Kidney epithelial cell (primary cell): ENCODE results near the gene SLC37A2. TPM values are rescaled to one million over a fixed set of nuclear protein-coding genes. Genes with fewer than 3 reads are reported as not detected.
A peak's percentile ranks its signal among the peaks of the same experiment; 100 is the strongest.

Experiments used
- DNase-seq: peaks from one replicate; pipeline ENCODE4 v3.0.0-alpha.2; 2010; ENCODE audit warnings: low read depth
- H3K27me3 ChIP-seq: 2 replicates; pipeline ENCODE4 v1.6.0; 2011; ENCODE audit warnings: low read length; ENCODE audit not compliant: control insufficient read depth, insufficient read depth
- H3K36me3 ChIP-seq: 2 replicates; pipeline ENCODE4 v1.5.1; 2011; ENCODE audit warnings: low read length; ENCODE audit not compliant: control insufficient read depth, insufficient read depth
- H3K4me3 ChIP-seq: 2 replicates; pipeline ENCODE4 v1.5.1; 2011; ENCODE audit warnings: low read depth, mild to moderate bottlenecking, control low read depth, low read length
- total RNA-seq: library from RNA; depleted of rRNA; stranded (reverse); fragments of >200 nt; gene quantifications from 2 replicates; pipeline ENCODE4 v1.2.3, GENCODE V29; 2015
- TF ChIP-seq, protein P1 (sequence below): IDR thresholded peaks from 2 replicates; pipeline ENCODE4 v1.5.1; 2011; ENCODE audit warnings: mild to moderate bottlenecking, moderate library complexity, low read length, control low read depth, inconsistent platforms; ENCODE audit not compliant: insufficient read depth, poor library complexity, severe bottlenecking

SLC37A2 gene
- total RNA-seq, 1 donor from 2014 or later, result 1.8 TPM

DNA sequence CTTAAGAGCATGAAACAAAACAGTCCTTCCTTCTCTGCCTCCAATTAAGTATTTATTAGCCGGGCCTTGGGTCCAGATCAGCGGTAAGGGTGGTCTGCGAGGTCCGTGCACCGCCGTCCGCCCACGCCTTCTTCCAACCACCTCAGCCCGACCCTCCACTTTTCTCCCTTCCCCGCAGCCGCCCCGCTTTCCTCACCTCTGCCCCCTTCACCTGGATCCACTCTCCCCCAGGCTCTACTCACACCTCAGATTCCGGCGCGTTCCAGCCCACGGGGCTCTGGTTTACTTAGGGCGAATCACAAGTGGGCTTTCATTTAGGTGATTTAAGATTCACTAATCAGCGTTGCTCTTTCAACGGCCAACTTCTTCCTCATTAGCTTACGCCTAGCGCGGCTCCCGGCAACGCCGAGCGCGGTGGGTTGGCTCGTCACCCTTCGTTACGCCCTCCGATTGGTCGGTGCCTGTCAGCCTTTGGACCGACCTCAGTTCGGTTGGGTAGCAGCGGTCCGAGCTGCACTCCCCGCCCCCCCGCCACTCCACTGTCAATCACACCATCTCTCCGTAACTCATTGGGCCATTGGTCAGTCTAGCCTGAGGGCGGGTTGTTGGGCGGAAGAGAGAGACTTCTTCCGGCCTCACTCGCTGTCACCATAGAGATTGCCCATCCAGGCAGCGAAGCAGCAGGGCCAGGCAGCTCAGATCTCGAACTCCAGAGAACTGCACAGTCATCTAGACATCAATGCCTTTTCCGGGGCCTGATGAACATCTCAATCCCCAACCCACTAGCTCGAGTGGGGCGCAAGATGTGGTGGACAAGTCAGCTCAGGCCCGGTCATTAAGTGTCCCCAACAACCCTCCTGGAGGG lies 48.5 kb downstream of the SLC37A2 start, which contains the start of gene TMEM218:
TSS of gene TMEM218 (minus strand) at position 284 of the 865 bp plus-strand sequence. CDS start 9,385 bp downstream, outside the sequence.
- DNase-seq, result peak; percentile 96
- no peaks in the 10 kb centered on the region for H3K27me3 ChIP-seq
- H3K36me3 ChIP-seq, result no peaks in the 10 kb centered on the region
- TF ChIP-seq, protein P1, sequence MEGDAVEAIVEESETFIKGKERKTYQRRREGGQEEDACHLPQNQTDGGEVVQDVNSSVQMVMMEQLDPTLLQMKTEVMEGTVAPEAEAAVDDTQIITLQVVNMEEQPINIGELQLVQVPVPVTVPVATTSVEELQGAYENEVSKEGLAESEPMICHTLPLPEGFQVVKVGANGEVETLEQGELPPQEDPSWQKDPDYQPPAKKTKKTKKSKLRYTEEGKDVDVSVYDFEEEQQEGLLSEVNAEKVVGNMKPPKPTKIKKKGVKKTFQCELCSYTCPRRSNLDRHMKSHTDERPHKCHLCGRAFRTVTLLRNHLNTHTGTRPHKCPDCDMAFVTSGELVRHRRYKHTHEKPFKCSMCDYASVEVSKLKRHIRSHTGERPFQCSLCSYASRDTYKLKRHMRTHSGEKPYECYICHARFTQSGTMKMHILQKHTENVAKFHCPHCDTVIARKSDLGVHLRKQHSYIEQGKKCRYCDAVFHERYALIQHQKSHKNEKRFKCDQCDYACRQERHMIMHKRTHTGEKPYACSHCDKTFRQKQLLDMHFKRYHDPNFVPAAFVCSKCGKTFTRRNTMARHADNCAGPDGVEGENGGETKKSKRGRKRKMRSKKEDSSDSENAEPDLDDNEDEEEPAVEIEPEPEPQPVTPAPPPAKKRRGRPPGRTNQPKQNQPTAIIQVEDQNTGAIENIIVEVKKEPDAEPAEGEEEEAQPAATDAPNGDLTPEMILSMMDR, result no peak
- H3K4me3 ChIP-seq, result peak within 1 kb of the TSS; percentile 82

DNA sequence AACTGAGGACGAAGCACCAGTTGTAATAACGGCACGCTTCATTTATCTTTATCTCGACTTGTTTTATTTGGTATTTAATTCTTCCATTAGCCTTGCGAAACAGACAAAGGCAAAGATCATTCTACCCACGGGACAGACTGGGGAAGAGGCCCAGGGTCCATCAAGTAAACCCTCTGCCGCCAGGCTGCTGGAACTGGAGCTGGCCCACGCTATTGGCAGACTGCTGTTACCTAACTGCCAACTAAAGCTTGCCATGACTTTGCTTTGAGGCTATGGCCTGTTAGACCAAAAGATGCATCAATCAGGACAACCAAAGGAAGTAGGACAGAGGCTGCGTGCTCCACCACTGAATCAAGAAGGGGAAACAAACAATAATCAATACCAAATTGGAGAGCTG lies 49.1 kb downstream of the SLC37A2 start:
- no peak for DNase-seq
- no peaks in the 10 kb centered on the region for H3K27me3 ChIP-seq
- TF ChIP-seq, protein P1, result no peak
- H3K36me3 ChIP-seq, result no peaks in the 10 kb centered on the region
- H3K4me3 ChIP-seq, result peak overlapping the region; percentile 34

DNA sequence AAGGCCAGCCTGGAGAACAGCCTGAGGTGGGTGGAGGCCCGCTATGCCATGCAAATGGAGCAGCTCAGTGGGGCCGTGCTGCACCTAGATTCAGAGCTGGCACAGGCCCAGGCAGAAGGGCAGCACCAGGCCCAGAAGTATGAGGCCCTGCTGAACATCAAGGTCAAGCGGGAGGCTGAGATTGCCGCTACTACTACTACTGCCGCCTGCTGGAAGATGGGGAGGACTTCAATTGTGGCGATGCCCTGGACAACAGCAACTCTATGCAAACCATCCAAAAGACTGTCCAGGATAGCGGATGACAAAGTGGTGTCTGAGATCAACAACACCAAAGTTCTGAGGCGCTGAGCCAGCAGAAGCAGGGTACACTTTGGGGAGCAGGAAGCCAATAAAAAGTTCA lies 51.4 kb downstream of the SLC37A2 start:
- TF ChIP-seq, protein P1, result no peak
- no peaks in the 10 kb centered on the region for H3K27me3 ChIP-seq
- H3K4me3 ChIP-seq, result no peak overlapping the region
- no peaks in the 10 kb centered on the region for H3K36me3 ChIP-seq
- no peak for DNase-seq

DNA sequence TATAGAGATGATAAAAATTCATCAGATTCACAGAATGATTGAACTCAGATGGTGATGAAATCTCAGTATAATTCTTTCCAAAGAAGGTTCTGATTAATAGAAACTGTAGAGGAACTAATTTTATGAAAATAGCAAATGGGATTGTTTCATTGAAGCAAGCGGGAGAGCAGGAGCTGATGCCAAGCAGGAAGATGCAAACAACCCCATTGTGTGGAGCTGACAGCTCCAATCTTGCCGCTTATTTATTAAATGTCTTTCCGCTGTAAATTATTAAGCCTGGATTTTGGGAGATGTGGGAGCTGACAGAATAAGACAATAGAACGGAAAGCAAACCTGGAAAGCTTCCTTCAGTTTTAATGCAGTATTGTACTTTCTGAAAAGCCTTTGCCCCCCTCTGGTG lies 54.3 kb downstream of the SLC37A2 start:
- TF ChIP-seq, protein P1, result no peak
- no peak overlapping the region for H3K4me3 ChIP-seq
- no peaks in the 10 kb centered on the region for H3K36me3 ChIP-seq
- no peak for DNase-seq
- H3K27me3 ChIP-seq, result no peaks in the 10 kb centered on the region

DNA sequence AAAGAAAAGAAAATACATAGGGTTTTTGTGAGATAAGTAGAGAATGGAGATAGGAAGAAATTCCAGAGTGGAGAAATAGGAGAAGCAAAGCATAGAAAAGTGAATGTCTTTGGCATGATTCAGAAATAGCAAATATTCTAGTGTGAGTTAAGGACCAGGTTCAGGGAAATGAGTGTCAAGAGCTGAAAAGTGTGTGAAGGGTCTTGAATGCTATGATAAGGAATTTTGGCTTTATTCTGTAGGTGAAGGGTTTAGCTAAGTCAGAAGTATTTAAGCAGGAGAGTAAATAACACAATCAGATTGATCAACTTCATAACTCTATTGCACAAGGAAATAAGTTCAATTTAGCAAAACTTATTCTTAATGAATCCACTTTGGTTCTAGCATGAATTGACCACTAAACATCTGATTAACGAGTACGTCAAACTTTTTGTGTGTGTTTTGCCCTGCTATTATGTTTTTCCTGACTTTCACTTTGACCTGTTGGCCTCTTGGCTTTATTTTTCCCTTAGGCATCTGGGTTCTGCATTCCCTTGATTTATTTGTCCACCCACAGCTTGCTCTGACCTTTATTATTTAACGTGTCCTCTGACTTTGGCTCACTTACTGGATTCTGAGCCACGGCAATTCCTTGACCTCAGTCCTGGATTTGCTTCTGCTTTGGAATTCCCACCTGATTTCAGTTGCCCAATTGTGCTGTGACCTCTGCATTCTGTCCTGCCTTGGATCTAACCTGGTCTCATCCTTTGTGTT lies 60.3 kb downstream of the SLC37A2 start:
- H3K4me3 ChIP-seq, result no peak overlapping the region
- no peaks in the 10 kb centered on the region for H3K27me3 ChIP-seq
- TF ChIP-seq, protein P1, result no peak
- DNase-seq, result no peak
- no peaks in the 10 kb centered on the region for H3K36me3 ChIP-seq
